Left lung (tissue), 10 donors: ENCODE results near the gene MYZAP. TPM values are rescaled to one million over a fixed set of nuclear protein-coding genes. Genes with fewer than 3 reads are reported as not detected.

Experiments
- ATAC-seq: fragments of 200-7000 bp; cut with Tn5 transposase; one replicate; pipeline ENCODE4 v1.9.1; 2020; ENCODE audit warnings: moderate library complexity
- DNase-seq, 4 donors: peaks; one replicate each; pipeline ENCODE4 v3.0.0-alpha.2; 2013 to 2020
- H3K27ac ChIP-seq, 2 donors: fragments of 200-600 bp; sonication (generic) in 1 of 2; one replicate each; pipeline versions ENCODE4 v1.5.0 to v1.8.0; 2020 to 2021
- H3K27me3 ChIP-seq, 2 donors: fragments of 200-600 bp; sonication (generic) in 1 of 2; one replicate each; pipeline versions ENCODE4 v1.5.0 to v1.8.0; 2020 to 2021
- H3K36me3 ChIP-seq, 2 donors: fragments of 200-600 bp; sonication (generic) in 1 of 2; one replicate each; pipeline versions ENCODE4 v1.5.0 to v1.8.0; 2020 to 2021
- H3K4me1 ChIP-seq, 2 donors: fragments of 200-600 bp; one replicate each; pipeline ENCODE4 v1.8.0; 2021
- H3K4me3 ChIP-seq, 2 donors: fragments of 200-600 bp; sonication (generic) in 1 of 2; one replicate each; pipeline versions ENCODE4 v1.5.0 to v1.8.0; 2020 to 2021; ENCODE audit warnings: mild to moderate bottlenecking in 1 of 2
- H3K9me3 ChIP-seq, 2 donors: fragments of 200-600 bp; sonication (generic) in 1 of 2; one replicate each; pipeline versions ENCODE4 v1.5.0 to v1.8.0; 2020 to 2021
- CTCF ChIP-seq, 2 donors: fragments of 200-600 bp; sonication (generic) in 1 of 2; IDR thresholded peaks; one replicate each; pipeline versions ENCODE4 v1.5.0 to v1.8.0; 2021; ENCODE audit warnings: antibody characterized with exemption in 2 of 2
- intact Hi-C, 2 donors: fragments of 100-400 bp; cut with DNase I; formaldehyde crosslinking; loops; one replicate each; pipeline versions ENCODE4 v1.11.2 to v1.14.2; 2022
- polyA plus RNA-seq, 6 donors: library from polyadenylated mRNA; unstranded; fragments of 120-200 nt; gene quantifications; one replicate each; pipeline ENCODE4 v1.2.1, GENCODE V29; 2013; ENCODE audit not compliant: insufficient read length in 6 of 6
- total RNA-seq, 2 donors: library from RNA; stranded (reverse); fragmentation: NEBNext Ultra II Directional; extraction: Animal tissue kit (Norgen Biotek cat#: 25700); gene quantifications; one replicate each; pipeline ENCODE4 v1.2.1, GENCODE V29; 2021
- donor health status: DM: no; HTN: yes; CAD: no.
- donor health status: DM: no; HTN: no; CAD: no.

MYZAP gene
- total and polyA plus RNA-seq, 8 donors = 17.1 to 66.1 (median 63.6) TPM

DNA sequence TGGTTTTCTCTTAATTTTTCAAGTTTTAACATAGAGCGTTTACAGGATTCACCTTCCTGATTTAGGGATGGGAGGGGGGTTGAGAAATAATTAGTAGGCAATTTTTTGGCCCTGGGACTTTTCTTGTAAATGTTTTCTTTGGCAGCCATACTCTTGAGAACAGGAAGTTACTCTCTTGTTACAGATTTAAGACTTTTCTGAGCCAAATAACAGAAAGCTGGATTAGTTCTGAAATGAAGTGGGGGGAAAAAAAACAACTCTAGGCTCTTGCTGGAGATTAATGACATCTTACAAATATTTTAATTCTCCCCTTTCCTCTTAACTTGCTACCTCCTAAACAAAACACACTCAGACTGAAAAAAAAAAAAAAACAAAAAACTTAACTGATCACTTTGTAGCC, 101.0 kb downstream of the MYZAP start:
- H3K4me1 ChIP-seq = no peaks in the 10 kb centered on the region
- H3K27ac ChIP-seq = no peak overlapping the region
- DNase-seq (peak in 1 of 4 donors; percentile 38), ATAC-seq (no peak)
- no peaks in the 10 kb centered on the region for H3K27me3 ChIP-seq
- intact Hi-C loops = no loop called here
- no peaks in the 10 kb centered on the region for H3K9me3 ChIP-seq
- no peaks in the 10 kb centered on the region for H3K36me3 ChIP-seq
- H3K4me3 ChIP-seq = no peak overlapping the region
- no peak for TF ChIP-seq CTCF (IDR thresholded peaks at IDR 0.05)

- no peaks in the 10 kb centered on the region for H3K4me1 ChIP-seq
- no peak for TF ChIP-seq CTCF (IDR thresholded peaks at IDR 0.05)
- DNase-seq (no peak), ATAC-seq (no peak)
- H3K36me3 ChIP-seq = no peaks in the 10 kb centered on the region
- intact Hi-C loops = no loop called here
- no peak overlapping the region for H3K27ac ChIP-seq
- no peaks in the 10 kb centered on the region for H3K9me3 ChIP-seq
- H3K4me3 ChIP-seq = no peak overlapping the region
- no peaks in the 10 kb centered on the region for H3K27me3 ChIP-seq
These were observed 102.6 kb downstream of the MYZAP start for GRCh38 chr15:57694279-57694678.

DNA sequence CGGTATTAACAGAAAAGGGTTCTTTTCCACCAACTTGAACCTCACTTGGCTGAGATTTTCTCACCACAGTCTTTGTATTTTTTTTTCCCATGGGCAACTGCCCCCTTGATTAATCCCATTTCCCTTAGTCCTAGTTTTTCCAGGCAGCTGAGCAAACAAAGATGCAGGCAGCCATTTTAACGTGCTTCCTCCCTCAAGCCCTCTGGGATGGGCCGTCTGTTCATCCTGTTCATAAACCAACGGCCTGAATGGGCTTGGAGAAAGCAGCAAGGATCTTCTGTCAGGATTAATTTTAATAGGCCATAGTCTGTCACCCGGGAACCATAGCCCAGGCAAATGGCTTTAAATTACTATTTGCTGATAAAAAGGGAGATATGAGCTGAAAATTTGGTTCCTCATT, 104.4 kb downstream of the MYZAP start:
- H3K4me1 ChIP-seq = no peaks in the 10 kb centered on the region
- no peak overlapping the region for H3K4me3 ChIP-seq
- no peaks in the 10 kb centered on the region for H3K36me3 ChIP-seq
- H3K9me3 ChIP-seq = no peaks in the 10 kb centered on the region
- ATAC-seq (no peak), DNase-seq (no peak)
- intact Hi-C loops = no loop called here
- H3K27me3 ChIP-seq = no peaks in the 10 kb centered on the region
- TF ChIP-seq CTCF (IDR thresholded peaks at IDR 0.05) = no peak
- no peak overlapping the region for H3K27ac ChIP-seq

GRCh38 chr15:57697588-57697987, 105.9 kb downstream of the MYZAP start:
- no peak for ATAC-seq
- H3K27ac ChIP-seq = no peak overlapping the region
- intact Hi-C loops = no loop called here

DNA sequence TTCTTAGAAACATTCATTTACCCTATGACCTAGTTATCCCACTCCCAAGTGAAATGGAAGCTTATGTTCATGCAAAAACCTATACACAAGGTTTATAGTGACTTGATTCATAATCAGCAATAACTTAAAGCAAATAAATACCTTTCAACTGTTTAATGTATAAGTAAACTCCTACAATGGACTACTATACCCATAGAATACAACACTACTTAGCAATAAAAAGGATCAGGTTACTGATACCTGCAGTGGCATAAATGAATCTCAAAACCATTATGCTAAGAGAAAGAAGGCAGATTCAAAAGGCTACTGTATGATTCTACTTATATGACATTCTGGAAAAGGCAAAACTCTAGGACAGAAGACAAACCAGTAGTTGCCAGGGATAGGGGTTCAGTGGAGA, 106.5 kb downstream of the MYZAP start:
- DNase-seq = no peak
- no peaks in the 10 kb centered on the region for H3K4me1 ChIP-seq
- intact Hi-C loops = no loop called here
- H3K36me3 ChIP-seq = no peaks in the 10 kb centered on the region
- no peak for TF ChIP-seq CTCF (IDR thresholded peaks at IDR 0.05)
- ATAC-seq = no peak
- no peaks in the 10 kb centered on the region for H3K9me3 ChIP-seq
- H3K27me3 ChIP-seq = no peaks in the 10 kb centered on the region
- no peak overlapping the region for H3K4me3 ChIP-seq
- no peak overlapping the region for H3K27ac ChIP-seq

More at GRCh38 chr15:57697588-57697987, 105.9 kb downstream of the MYZAP start:
- no peaks in the 10 kb centered on the region for H3K36me3 ChIP-seq
- H3K4me1 ChIP-seq = no peaks in the 10 kb centered on the region
- no peak for DNase-seq
- no peak overlapping the region for H3K4me3 ChIP-seq
- no peak for TF ChIP-seq CTCF (IDR thresholded peaks at IDR 0.05)
- H3K9me3 ChIP-seq = no peaks in the 10 kb centered on the region
- no peaks in the 10 kb centered on the region for H3K27me3 ChIP-seq
